KMS-11 (cell line): ENCODE measurements around the gene POU3F1.

Experiments used
- H2AFZ ChIP-seq: fragments of 200-600 bp; sonication (generic); 2 replicates; pipeline ENCODE4 v1.6.1; 2016; ENCODE audit warnings: antibody characterized with exemption, mixed run types, low read depth
- H3K27ac ChIP-seq: fragments of 200-600 bp; sonication (generic); 2 replicates; pipeline ENCODE4 v1.6.1; 2016; ENCODE audit warnings: mild to moderate bottlenecking, mixed run types
- H3K27me3 ChIP-seq: fragments of 200-600 bp; sonication (generic); 2 replicates; pipeline ENCODE4 v1.6.1; 2017; ENCODE audit warnings: mild to moderate bottlenecking, low read depth, mixed run types, moderate library complexity; ENCODE audit not compliant: insufficient read depth
- H3K36me3 ChIP-seq: fragments of 200-600 bp; sonication (generic); 2 replicates; pipeline ENCODE4 v1.6.1; 2017; ENCODE audit warnings: mild to moderate bottlenecking, mixed run types; ENCODE audit not compliant: insufficient read depth
- H3K4me1 ChIP-seq: fragments of 200-600 bp; sonication (generic); 2 replicates; pipeline ENCODE4 v1.6.1; 2016; ENCODE audit warnings: mild to moderate bottlenecking, low read depth, mixed run types; ENCODE audit not compliant: poor library complexity, severe bottlenecking
- H3K4me2 ChIP-seq: fragments of 200-600 bp; sonication (generic); 2 replicates; pipeline ENCODE4 v1.7.0; 2016; ENCODE audit warnings: mild to moderate bottlenecking, mixed run types
- H3K4me3 ChIP-seq: fragments of 200-600 bp; sonication (generic); IDR thresholded peaks from 2 replicates; pipeline ENCODE4 v1.6.1; 2017; ENCODE audit warnings: low read depth, low read length, mixed read lengths; ENCODE audit not compliant: insufficient read depth
- H3K79me2 ChIP-seq: fragments of 200-600 bp; sonication (generic); 2 replicates; pipeline ENCODE4 v1.6.1; 2016; ENCODE audit warnings: low read depth, mixed run types; ENCODE audit not compliant: insufficient read depth
- H3K9ac ChIP-seq: fragments of 200-600 bp; sonication (generic); 2 replicates; pipeline ENCODE4 v1.6.1; 2016; ENCODE audit warnings: mild to moderate bottlenecking, mixed run types
- H4K20me1 ChIP-seq: fragments of 200-600 bp; sonication (generic); 2 replicates; pipeline ENCODE4 v1.6.1; 2016; ENCODE audit warnings: mild to moderate bottlenecking, mixed run types; ENCODE audit not compliant: insufficient read depth
- TF ChIP-seq, protein P1 (sequence below): fragments of 200-600 bp; sonication (generic); conservative IDR thresholded peaks from 2 replicates; pipeline ENCODE4 v1.6.1; 2017; ENCODE audit warnings: low read depth, mild to moderate bottlenecking, antibody characterized with exemption, low read length, moderate library complexity, mixed read lengths

Gene POU3F1

DNA sequence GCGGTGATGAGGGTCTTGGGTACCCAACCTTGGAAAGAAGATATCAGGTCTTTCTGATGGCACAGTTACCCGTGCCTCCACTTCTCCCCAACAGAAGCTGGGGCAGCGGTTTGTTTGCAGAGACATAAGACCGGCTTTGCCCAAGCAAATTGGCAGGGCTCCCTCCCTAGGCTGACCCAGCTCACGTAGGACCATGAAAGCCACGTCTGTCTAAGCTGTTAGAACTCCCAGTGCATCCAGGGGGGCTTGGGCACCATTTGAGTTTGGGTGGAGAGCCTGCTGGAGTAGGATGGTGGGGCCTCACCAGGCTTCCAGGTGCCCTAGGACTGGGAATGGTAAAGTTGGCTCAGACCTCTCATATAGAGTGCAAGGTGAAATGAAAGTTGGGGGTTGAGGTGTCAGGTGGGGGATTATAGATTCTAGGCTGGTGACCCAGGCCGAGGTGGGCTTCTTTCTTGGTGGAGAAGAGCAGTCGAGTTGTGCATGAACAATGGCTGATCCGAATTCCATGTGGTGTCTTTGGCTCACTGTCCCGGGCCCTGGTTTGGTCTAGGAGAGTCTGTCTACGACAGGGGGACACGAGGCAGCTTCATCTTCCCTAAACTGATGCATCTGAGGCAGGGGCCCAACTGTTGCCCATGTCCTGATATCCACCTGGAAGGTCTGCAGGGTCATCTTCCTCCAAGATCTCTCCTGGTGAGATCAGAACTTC is 3.4 kb downstream of the POU3F1 start:
- no peaks in the 10 kb centered on the region for H3K36me3 ChIP-seq
- H3K79me2 ChIP-seq: no peaks in the 10 kb centered on the region
- H4K20me1 ChIP-seq: no peaks in the 10 kb centered on the region
- H3K9ac ChIP-seq: no peak overlapping the region
- no peak overlapping the region for H3K27ac ChIP-seq
- TF ChIP-seq, protein P1, sequence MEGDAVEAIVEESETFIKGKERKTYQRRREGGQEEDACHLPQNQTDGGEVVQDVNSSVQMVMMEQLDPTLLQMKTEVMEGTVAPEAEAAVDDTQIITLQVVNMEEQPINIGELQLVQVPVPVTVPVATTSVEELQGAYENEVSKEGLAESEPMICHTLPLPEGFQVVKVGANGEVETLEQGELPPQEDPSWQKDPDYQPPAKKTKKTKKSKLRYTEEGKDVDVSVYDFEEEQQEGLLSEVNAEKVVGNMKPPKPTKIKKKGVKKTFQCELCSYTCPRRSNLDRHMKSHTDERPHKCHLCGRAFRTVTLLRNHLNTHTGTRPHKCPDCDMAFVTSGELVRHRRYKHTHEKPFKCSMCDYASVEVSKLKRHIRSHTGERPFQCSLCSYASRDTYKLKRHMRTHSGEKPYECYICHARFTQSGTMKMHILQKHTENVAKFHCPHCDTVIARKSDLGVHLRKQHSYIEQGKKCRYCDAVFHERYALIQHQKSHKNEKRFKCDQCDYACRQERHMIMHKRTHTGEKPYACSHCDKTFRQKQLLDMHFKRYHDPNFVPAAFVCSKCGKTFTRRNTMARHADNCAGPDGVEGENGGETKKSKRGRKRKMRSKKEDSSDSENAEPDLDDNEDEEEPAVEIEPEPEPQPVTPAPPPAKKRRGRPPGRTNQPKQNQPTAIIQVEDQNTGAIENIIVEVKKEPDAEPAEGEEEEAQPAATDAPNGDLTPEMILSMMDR: no peak
- no peak overlapping the region for H3K4me2 ChIP-seq
- H2AFZ ChIP-seq: no peak overlapping the region
- H3K27me3 ChIP-seq: peaks cover 4% of the 10 kb centered on the region; the same call in 1 of the 2 replicates
- H3K4me1 ChIP-seq: no peaks in the 10 kb centered on the region
- no peak overlapping the region for H3K4me3 ChIP-seq

DNA sequence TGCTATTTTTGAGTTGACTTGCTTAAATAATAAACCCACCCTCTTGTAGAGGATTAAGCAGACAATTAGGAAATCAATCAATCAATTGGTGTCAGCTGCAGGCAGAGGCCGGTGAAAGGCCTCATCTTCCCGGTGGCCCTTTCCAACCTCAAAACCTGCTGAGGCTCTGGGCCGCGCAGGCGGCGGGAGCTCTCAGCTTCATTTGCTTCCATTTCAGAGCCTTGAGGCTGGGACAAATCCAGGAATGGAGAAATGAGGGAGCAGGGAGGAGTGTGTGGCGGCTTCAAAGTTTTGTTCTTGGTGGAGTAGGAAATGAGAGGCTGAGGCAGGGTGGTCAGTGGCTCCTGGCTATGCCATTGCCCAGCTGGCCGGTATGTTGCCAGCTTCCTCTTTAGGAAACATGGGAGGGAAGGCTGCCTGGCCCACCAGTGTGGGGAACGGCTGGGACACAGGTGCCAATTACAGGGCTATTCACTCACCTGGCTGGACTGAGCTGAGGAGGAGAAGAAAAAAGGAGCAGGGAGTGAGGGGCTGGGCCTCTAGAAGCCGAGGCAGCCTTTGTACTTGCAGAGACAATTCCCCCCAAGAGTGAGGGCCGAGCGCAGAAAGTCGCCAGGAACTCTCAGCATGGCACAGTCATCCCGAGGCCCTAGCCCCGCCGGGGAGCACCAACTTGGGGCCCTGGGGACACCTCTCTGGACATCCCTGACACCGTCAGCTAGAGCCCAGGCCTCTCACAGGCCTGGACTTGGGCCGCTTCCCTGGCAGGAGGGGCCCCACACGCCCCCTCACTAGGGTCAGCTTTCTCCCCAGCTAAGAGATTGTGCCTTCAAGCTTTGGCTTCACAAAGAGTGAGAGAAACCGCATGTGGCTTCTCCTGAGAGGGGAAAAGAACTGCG is 4.4 kb downstream of the POU3F1 start:
- Histone ChIP-seq H3K36me3 (no peaks in the 10 kb centered on the region), H3K9ac (no peak overlapping the region), H3K4me3 (no peak overlapping the region), H3K4me1 (no peaks in the 10 kb centered on the region), H3K27me3 (no peaks in the 10 kb centered on the region), H2AFZ (no peak overlapping the region), H3K4me2 (no peak overlapping the region), H3K79me2 (no peaks in the 10 kb centered on the region), H4K20me1 (no peaks in the 10 kb centered on the region), H3K27ac (no peak overlapping the region)
- TF ChIP-seq, protein P1: no peak

DNA sequence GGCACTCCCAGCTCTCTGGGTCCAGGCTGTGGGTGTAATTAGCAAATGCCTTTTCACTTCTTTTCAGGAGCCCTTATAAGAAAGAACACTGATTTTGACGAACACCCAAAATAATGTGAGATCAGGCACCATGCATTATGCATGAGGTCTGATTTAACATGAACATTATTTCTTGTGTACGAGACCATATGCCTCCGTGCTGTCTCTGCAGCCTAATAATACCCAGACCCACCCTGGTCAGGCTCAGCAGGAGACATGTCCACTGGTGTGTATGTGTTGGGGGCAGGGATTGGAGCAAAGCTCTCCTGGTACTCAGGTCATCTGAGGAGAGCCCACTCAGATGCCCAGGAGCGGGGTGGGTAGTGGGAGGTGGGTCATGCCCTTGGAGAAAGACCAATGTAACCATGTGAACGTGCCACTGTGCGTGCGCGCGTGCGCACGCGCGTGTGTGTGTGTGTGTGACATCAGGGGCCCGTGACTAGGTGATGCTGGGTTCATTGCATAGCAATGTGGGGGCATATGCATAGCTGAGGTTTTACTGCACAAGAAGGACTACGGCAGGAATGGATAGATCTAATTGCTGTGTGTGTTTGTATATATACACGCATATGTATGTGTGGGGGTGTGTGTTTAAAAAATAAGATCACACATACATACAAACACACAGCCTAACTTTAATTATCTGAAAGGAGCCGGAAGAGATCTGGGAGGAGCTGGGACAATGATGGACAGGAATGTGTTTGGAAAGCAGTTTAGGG is 7.1 kb downstream of the POU3F1 start:
- Histone ChIP-seq H3K79me2 (no peaks in the 10 kb centered on the region), H3K36me3 (no peaks in the 10 kb centered on the region), H3K4me2 (no peak overlapping the region), H3K4me1 (no peaks in the 10 kb centered on the region), H3K9ac (no peak overlapping the region), H3K27me3 (no peaks in the 10 kb centered on the region), H2AFZ (no peak overlapping the region), H3K4me3 (no peak overlapping the region), H3K27ac (no peak overlapping the region), H4K20me1 (no peaks in the 10 kb centered on the region)
- TF ChIP-seq, protein P1: no peak

DNA sequence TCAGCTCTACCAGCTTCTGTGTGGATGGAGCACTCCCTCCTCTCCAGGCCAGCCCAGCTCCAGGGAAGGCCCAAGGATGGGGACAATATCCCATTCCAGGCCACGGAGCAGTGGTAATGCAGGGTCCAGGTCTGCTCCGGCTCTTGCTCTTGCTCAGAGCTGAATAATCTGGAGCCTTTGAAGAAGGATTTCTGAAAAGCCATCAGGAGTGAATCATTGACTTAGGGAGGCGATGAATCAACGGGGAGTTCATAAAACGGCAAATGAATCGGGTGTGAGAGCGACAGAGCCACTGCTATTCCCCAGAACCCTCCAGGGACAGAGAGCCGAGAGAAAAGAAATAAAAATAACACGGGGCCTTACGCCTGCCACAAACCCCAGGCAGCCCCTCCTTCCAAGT is 7.7 kb downstream of the POU3F1 start:
- no peak overlapping the region for H3K4me3 ChIP-seq
- no peaks in the 10 kb centered on the region for H3K36me3 ChIP-seq
- no peaks in the 10 kb centered on the region for H3K27me3 ChIP-seq
- H3K4me2 ChIP-seq: no peak overlapping the region
- H4K20me1 ChIP-seq: no peaks in the 10 kb centered on the region
- H3K27ac ChIP-seq: no peak overlapping the region
- no peak overlapping the region for H3K9ac ChIP-seq
- H2AFZ ChIP-seq: no peak overlapping the region
- no peaks in the 10 kb centered on the region for H3K4me1 ChIP-seq
- TF ChIP-seq, protein P1: no peak
- no peaks in the 10 kb centered on the region for H3K79me2 ChIP-seq
